HepG2 (cell line): ENCODE data around the gene ZNF175. TPM values are rescaled to one million over a fixed set of nuclear protein-coding genes. Genes with fewer than 3 reads are reported as not detected.

Experiments used
- FOXK1 ChIP-seq: sonication (generic); formaldehyde crosslinking; IDR thresholded peaks from 2 replicates; pipeline ENCODE4 v1.4.0; 2020; ENCODE audit warnings: low read depth, missing genetic modification reagents, borderline replicate concordance
- HOXA7 ChIP-seq: sonication (generic); formaldehyde crosslinking; IDR thresholded peaks from 2 replicates; pipeline ENCODE4 v1.8.1; 2022; ENCODE audit warnings: mild to moderate bottlenecking, missing genetic modification reagents, moderate library complexity
- KMT2B ChIP-seq: IDR thresholded peaks from 2 replicates; pipeline ENCODE4 v1.6.1; 2016; ENCODE audit warnings: missing genetic modification reagents, missing compliant biosample characterization
- MYC ChIP-seq: sonication (generic); formaldehyde crosslinking; IDR thresholded peaks from 2 replicates; pipeline ENCODE4 v1.9.0; 2021; ENCODE audit warnings: missing genetic modification reagents, borderline replicate concordance
- NONO ChIP-seq, 2 experiments: fragments of 450-650 bp in 1 of 2; sonication (generic) in 1 of 2; formaldehyde crosslinking in 1 of 2; IDR thresholded peaks in 1 of 2; conservative IDR thresholded peaks in 1 of 2; 2 replicates each; pipeline versions ENCODE4 v1.6.1 to v1.8.0; 2017 to 2022; ENCODE audit warnings: mild to moderate bottlenecking in 1 of 2, missing genetic modification reagents in 1 of 2, moderate library complexity in 1 of 2
- PPARG ChIP-seq: conservative IDR thresholded peaks from 2 replicates; pipeline ENCODE4 v1.6.1; 2016; ENCODE audit warnings: missing biosample characterization, missing genetic modification reagents
- ZNF446 ChIP-seq: sonication (generic); formaldehyde crosslinking; IDR thresholded peaks from 2 replicates; pipeline ENCODE4 v1.5.0; 2020; ENCODE audit warnings: mild to moderate bottlenecking, missing genetic modification reagents
- polyA plus RNA-seq, 8 experiments: library from polyadenylated mRNA; depleted of rRNA in 3 of 8; stranded (reverse) in 7 of 8; unstranded in 1 of 8; fragments of >200 nt; fragmentation: Illumina TruSeq in 4 of 8; extraction: Trizol in 4 of 8; gene quantifications; 2 replicates each; pipeline versions ENCODE4 v1.2.1 to v1.2.3, GENCODE V29; 2011 to 2016; ENCODE audit warnings: low read depth in 4 of 8, missing spikeins in 1 of 8, mixed read lengths in 1 of 8; ENCODE audit not compliant: insufficient read depth in 1 of 8
- total RNA-seq, 5 experiments: library from RNA; depleted of rRNA; stranded (reverse); fragments of >200 nt; fragmentation: Illumina TruSeq; extraction: Trizol; gene quantifications; 2 replicates each; pipeline ENCODE4 v1.2.3, GENCODE V29; 2016; ENCODE audit warnings: low read depth in 1 of 5
- TF ChIP-seq, protein P1 (sequence below): sonication (generic); formaldehyde crosslinking; IDR thresholded peaks from 2 replicates; pipeline ENCODE4 v1.5.0; 2020; ENCODE audit warnings: missing genetic modification reagents, mild to moderate bottlenecking, borderline replicate concordance
- TF ChIP-seq, protein P2 (sequence below): IDR thresholded peaks from 2 replicates; pipeline ENCODE4 v1.6.1; 2012; ENCODE audit warnings: low read depth, low read length, improper control_type of control experiment
- TF ChIP-seq, protein P3 (sequence below): sonication (generic); formaldehyde crosslinking; IDR thresholded peaks from 2 replicates; pipeline ENCODE4 v1.8.1; 2022; ENCODE audit warnings: low read depth, mild to moderate bottlenecking, missing genetic modification reagents
- TF ChIP-seq, protein P4 (sequence below): sonication (generic); formaldehyde crosslinking; IDR thresholded peaks from 2 replicates; pipeline ENCODE4 v1.4.0; 2020; ENCODE audit warnings: mild to moderate bottlenecking, missing genetic modification reagents
- TF ChIP-seq, protein P5 (sequence below): IDR thresholded peaks from 2 replicates; pipeline ENCODE4 v1.6.1; 2016; ENCODE audit warnings: missing compliant biosample characterization, missing genetic modification reagents, borderline replicate concordance
- TF ChIP-seq, protein P6 (sequence below): sonication (generic); formaldehyde crosslinking; IDR thresholded peaks from 2 replicates; pipeline ENCODE4 v1.5.1; 2020; ENCODE audit warnings: mild to moderate bottlenecking, missing genetic modification reagents, borderline replicate concordance

The ZNF175 gene
- total and polyA plus RNA-seq, 2 of the 13 experiments (the other 11 are each of a cell fraction or from before 2014, with no cell fraction given), result 1.2 to 1.5 TPM

DNA sequence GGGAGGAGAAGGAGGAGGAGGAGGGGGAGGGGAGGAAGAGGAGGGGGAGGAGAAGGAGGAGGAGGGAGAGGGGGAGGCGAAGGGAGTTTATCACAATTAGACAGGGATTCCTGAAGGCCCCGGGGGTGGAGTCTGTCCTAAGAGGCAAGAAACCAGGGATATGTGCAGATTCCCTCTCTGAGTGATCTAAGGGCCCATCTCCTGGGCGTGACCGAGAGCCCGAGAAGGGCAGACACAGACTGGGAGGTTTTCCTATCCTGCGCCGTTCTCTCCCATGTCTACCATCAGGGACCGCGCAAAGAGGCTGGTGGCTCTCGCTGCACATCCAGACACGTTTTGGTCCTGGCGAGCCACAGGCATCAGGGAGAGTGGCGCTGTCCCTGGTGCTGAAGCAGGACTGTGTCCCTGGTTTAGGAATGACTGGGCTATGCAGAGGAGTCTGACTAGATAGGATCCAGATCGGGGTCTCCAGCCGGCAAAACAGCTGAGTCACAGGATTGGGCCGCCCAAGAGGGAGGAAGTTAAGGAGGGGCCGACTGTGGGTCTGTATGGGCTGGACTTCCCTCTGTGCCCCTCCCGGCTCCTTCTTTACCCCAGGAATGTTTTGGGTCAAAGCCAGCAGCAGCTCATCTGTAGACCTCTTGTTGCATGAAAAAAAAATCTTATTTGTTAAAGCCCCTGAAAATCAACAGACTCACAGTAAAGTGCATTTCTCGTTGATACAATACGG lies 17.9 kb upstream of the ZNF175 start (continued):
- TF ChIP-seq, protein P1, sequence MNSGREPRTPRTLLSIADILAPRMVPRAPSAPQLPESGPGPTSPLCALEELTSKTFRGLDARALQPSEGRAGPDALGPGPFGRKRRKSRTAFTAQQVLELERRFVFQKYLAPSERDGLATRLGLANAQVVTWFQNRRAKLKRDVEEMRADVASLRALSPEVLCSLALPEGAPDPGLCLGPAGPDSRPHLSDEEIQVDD (CRISPR knock-in tag), result no peak
- TF ChIP-seq, protein P2, sequence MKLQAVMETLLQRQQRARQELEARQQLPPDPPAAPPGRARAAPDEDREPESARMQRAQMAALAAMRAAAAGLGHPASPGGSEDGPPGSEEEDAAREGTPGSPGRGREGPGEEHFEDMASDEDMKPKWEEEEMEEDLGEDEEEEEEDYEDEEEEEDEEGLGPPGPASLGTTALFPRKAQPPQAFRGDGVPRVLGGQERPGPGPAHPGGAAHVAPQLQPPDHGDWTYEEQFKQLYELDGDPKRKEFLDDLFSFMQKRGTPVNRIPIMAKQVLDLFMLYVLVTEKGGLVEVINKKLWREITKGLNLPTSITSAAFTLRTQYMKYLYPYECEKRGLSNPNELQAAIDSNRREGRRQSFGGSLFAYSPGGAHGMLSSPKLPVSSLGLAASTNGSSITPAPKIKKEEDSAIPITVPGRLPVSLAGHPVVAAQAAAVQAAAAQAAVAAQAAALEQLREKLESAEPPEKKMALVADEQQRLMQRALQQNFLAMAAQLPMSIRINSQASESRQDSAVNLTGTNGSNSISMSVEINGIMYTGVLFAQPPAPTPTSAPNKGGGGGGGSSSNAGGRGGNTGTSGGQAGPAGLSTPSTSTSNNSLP, result no peak
- TF ChIP-seq MYC (CRISPR knock-in tag) (peak; percentile 37; the same call in 1 of the 2 replicates), FOXK1 (peak; percentile 66; the same call in 1 of the 2 replicates), HOXA7 (CRISPR knock-in tag) (no peak), PPARG (CRISPR knock-in tag) (peak; percentile 50), KMT2B (CRISPR knock-in tag) (peak; percentile 69), NONO (IDR thresholded peaks at IDR 0.05) (no peak), NONO (CRISPR knock-in tag; conservative IDR thresholded peaks at IDR 0.05) (no peak), ZNF446 (CRISPR knock-in tag) (no peak)
- TF ChIP-seq, protein P3, sequence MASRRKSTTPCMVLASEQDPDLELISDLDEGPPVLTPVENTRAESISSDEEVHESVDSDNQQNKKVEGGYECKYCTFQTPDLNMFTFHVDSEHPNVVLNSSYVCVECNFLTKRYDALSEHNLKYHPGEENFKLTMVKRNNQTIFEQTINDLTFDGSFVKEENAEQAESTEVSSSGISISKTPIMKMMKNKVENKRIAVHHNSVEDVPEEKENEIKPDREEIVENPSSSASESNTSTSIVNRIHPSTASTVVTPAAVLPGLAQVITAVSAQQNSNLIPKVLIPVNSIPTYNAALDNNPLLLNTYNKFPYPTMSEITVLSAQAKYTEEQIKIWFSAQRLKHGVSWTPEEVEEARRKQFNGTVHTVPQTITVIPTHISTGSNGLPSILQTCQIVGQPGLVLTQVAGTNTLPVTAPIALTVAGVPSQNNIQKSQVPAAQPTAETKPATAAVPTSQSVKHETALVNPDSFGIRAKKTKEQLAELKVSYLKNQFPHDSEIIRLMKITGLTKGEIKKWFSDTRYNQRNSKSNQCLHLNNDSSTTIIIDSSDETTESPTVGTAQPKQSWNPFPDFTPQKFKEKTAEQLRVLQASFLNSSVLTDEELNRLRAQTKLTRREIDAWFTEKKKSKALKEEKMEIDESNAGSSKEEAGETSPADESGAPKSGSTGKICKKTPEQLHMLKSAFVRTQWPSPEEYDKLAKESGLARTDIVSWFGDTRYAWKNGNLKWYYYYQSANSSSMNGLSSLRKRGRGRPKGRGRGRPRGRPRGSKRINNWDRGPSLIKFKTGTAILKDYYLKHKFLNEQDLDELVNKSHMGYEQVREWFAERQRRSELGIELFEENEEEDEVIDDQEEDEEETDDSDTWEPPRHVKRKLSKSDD, result no peak
- TF ChIP-seq, protein P4, sequence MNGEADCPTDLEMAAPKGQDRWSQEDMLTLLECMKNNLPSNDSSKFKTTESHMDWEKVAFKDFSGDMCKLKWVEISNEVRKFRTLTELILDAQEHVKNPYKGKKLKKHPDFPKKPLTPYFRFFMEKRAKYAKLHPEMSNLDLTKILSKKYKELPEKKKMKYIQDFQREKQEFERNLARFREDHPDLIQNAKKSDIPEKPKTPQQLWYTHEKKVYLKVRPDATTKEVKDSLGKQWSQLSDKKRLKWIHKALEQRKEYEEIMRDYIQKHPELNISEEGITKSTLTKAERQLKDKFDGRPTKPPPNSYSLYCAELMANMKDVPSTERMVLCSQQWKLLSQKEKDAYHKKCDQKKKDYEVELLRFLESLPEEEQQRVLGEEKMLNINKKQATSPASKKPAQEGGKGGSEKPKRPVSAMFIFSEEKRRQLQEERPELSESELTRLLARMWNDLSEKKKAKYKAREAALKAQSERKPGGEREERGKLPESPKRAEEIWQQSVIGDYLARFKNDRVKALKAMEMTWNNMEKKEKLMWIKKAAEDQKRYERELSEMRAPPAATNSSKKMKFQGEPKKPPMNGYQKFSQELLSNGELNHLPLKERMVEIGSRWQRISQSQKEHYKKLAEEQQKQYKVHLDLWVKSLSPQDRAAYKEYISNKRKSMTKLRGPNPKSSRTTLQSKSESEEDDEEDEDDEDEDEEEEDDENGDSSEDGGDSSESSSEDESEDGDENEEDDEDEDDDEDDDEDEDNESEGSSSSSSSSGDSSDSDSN (CRISPR knock-in tag), result no peak
- TF ChIP-seq, protein P5, sequence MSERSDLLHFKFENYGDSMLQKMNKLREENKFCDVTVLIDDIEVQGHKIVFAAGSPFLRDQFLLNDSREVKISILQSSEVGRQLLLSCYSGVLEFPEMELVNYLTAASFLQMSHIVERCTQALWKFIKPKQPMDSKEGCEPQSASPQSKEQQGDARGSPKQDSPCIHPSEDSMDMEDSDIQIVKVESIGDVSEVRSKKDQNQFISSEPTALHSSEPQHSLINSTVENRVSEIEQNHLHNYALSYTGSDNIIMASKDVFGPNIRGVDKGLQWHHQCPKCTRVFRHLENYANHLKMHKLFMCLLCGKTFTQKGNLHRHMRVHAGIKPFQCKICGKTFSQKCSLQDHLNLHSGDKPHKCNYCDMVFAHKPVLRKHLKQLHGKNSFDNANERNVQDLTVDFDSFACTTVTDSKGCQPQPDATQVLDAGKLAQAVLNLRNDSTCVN, result peak; percentile 91
- TF ChIP-seq, protein P6, sequence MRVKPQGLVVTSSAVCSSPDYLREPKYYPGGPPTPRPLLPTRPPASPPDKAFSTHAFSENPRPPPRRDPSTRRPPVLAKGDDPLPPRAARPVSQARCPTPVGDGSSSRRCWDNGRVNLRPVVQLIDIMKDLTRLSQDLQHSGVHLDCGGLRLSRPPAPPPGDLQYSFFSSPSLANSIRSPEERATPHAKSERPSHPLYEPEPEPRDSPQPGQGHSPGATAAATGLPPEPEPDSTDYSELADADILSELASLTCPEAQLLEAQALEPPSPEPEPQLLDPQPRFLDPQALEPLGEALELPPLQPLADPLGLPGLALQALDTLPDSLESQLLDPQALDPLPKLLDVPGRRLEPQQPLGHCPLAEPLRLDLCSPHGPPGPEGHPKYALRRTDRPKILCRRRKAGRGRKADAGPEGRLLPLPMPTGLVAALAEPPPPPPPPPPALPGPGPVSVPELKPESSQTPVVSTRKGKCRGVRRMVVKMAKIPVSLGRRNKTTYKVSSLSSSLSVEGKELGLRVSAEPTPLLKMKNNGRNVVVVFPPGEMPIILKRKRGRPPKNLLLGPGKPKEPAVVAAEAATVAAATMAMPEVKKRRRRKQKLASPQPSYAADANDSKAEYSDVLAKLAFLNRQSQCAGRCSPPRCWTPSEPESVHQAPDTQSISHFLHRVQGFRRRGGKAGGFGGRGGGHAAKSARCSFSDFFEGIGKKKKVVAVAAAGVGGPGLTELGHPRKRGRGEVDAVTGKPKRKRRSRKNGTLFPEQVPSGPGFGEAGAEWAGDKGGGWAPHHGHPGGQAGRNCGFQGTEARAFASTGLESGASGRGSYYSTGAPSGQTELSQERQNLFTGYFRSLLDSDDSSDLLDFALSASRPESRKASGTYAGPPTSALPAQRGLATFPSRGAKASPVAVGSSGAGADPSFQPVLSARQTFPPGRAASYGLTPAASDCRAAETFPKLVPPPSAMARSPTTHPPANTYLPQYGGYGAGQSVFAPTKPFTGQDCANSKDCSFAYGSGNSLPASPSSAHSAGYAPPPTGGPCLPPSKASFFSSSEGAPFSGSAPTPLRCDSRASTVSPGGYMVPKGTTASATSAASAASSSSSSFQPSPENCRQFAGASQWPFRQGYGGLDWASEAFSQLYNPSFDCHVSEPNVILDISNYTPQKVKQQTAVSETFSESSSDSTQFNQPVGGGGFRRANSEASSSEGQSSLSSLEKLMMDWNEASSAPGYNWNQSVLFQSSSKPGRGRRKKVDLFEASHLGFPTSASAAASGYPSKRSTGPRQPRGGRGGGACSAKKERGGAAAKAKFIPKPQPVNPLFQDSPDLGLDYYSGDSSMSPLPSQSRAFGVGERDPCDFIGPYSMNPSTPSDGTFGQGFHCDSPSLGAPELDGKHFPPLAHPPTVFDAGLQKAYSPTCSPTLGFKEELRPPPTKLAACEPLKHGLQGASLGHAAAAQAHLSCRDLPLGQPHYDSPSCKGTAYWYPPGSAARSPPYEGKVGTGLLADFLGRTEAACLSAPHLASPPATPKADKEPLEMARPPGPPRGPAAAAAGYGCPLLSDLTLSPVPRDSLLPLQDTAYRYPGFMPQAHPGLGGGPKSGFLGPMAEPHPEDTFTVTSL, result no peak
